ENCODE measurements around the gene NPDC1. TPM values are rescaled to one million over a fixed set of nuclear protein-coding genes. Genes with fewer than 3 reads are reported as not detected.

NPDC1 gene
- total RNA-seq, 2 experiments from 2014 or later, result 20.1 to 29.9 TPM

DNA sequence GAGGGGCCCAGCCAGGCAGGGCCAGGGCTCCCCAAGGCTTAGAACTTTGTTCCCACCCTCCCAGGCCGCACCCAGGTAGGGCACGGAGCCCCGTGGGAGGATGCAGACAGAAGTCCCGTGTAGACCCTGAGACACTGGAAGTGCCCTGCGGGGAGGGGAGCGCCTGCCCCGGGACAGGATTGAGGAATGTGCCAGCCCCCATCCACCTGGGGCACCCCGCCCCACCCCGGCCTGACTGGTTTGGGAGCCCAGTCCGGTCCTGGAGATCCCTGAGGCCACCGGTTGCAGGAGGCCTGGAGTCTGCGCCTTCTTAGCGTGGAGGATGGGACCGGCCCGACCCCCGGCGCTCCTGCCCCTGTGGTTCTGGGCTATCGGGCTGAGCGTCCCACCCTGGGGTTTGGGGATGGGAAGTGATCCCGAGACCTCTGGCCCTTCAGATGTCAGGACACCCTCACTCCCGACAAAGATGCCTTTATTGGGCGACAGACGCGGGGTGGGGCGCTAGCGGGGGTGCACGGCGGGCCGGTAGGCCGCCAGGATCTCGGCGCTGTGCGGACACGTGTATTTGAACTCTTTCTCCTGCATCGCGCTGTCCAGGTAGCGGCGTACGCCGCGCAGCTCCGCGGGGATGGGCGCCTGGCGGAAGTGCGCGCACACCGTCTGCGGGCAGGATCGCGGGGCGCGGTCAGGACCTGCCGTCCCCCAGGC, 51.6 kb downstream of the NPDC1 start:
- Mint-ChIP-seq H3K4me3 (peak overlapping the region; percentile 84), H3K27ac (no peak overlapping the region), H3K4me1 (ENCODE audit: low read depth) (peaks cover 58% of the 10 kb centered on the region)

DNA sequence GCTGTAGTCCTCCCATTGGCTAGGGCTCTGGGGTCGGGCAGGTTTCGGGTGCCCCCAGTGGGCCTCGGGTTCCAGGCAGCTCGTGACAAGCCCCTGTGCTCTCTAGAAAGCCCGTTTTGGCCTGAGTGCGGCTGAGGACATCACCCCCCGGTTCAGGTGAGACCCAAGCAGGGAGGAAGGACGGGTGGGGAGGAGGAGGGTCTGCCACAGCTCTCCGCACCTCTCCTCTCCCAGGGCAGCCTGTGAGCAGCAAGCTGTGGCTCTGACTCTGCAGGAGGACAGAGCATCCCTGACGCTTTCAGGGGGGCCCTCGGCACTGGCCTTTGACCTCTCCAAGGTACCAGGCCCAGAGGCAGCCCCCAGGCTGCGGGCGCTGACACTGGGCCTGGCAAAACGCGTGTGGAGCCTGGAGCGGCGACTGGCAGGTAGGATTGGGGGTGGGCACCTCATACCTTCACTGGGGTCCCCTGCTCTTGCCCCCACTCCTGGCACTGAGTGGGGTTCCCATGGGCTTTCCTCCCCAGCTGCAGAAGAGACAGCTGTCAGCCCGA, 53.1 kb downstream of the NPDC1 start:
- peak overlapping the region; percentile 87 for H3K27ac Mint-ChIP-seq
- ATAC-seq (no peak), DNase-seq (no peak)
- CTCF ChIA-PET, result interaction anchor here (0.7 to 4.2 kb wide), 11 partner anchors 12 to 150 kb away, joined by 3 to 40 read pairs (median 5); partner anchors contain the start of genes ABCA2 and AJM1
- H3K4me1 Mint-ChIP-seq (ENCODE audit: low read depth), result peaks cover 44% of the 10 kb centered on the region
- H3K9me3 Mint-ChIP-seq (ENCODE audit: insufficient read depth), result no peaks in the 10 kb centered on the region
- H3K4me3 Mint-ChIP-seq, result peak overlapping the region; percentile 84
- peaks cover 12% of the 10 kb centered on the region for H3K27me3 Mint-ChIP-seq (ENCODE audit: low read depth)
- POLR2A ChIA-PET, result interaction anchor here (0.6 to 1.9 kb wide), 5 partner anchors 11 to 476 kb away, joined by 3 to 7 read pairs (median 4); no protein-coding TSS in a partner anchor
- peaks cover 10% of the 10 kb centered on the region for H3K36me3 Mint-ChIP-seq (ENCODE audit: low read depth)

More for the DNA sequence above, 51.6 kb downstream of the NPDC1 start:
- ChIA-PET POLR2A (no interaction called here), CTCF (interaction anchor here (1.4 to 4.2 kb wide), 3 partner anchors 34 to 46 kb away, joined by 6 to 40 read pairs (median 28); partner anchors contain the start of gene ABCA2)
- ATAC-seq, result no peak
- Mint-ChIP-seq H3K36me3 (ENCODE audit: low read depth) (peaks cover 10% of the 10 kb centered on the region), H3K9me3 (ENCODE audit: insufficient read depth) (no peaks in the 10 kb centered on the region), H3K27me3 (ENCODE audit: low read depth) (peaks cover 7% of the 10 kb centered on the region)
- no peak for DNase-seq

DNA sequence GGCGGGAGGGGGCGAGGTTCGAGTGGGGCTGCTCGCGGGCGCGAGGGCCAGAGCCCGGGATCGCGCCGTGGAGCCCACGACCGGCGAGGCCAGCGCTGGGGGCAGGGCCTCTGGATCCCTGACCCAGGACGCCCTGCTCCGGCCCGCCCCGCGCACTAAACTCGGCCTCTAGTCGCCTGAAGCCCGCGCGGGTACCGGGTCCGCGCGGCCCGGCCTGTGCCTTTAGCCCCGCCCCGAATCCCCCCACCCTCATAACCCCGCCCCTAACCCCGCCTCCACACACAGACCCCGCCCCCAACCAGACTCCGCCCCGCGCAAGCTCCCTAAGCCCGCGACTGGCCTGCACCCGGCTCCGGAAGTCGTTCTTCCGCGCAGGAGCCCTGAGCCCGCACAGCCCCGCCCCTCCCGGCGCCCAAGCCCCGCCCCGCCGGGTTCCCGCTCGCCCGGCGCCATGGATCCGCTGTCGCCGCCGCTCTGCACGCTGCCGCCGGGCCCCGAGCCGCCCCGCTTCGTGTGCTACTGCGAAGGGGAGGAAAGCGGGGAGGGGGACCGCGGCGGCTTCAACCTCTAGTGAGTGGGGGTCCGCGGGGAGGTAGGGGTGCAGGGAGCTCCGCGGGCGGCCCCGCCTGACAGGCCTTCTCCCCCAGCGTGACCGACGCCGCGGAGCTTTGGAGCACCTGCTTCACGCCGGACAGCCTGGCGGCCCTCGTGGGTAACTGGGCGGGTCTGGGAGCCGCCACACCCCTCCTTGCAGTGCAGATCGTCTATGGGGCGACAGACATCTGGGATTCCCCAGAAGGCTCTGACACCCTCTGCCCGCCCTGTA, 53.8 kb downstream of the NPDC1 start, which contains the start of gene PAXX:
Gene PAXX (plus strand): TSS at position 430 of the 826 bp plus-strand sequence. CDS start 22 bp downstream, at position 452.
- Mint-ChIP-seq H3K4me3 (peak within 1 kb of the TSS; percentile 84), H3K27ac (peak within 1 kb of the TSS; percentile 87), H3K9me3 (ENCODE audit: insufficient read depth) (no peaks in the 10 kb centered on the region), H3K4me1 (ENCODE audit: low read depth) (peaks cover 37% of the 10 kb centered on the region), H3K36me3 (ENCODE audit: low read depth) (peaks cover 10% of the 10 kb centered on the region), H3K27me3 (ENCODE audit: low read depth) (peaks cover 15% of the 10 kb centered on the region)
- peak; percentile 87 for ATAC-seq
- ChIA-PET POLR2A (interaction anchor here (0.6 to 1.9 kb wide), 11 partner anchors 8 to 475 kb away, joined by 3 to 10 read pairs (median 4); no protein-coding TSS in a partner anchor), CTCF (interaction anchor here (0.6 to 4.2 kb wide), 12 partner anchors 8 to 265 kb away, joined by 3 to 40 read pairs (median 5); partner anchors contain the start of genes ABCA2 and AJM1)
- DNase-seq, result peak; percentile 96

DNA sequence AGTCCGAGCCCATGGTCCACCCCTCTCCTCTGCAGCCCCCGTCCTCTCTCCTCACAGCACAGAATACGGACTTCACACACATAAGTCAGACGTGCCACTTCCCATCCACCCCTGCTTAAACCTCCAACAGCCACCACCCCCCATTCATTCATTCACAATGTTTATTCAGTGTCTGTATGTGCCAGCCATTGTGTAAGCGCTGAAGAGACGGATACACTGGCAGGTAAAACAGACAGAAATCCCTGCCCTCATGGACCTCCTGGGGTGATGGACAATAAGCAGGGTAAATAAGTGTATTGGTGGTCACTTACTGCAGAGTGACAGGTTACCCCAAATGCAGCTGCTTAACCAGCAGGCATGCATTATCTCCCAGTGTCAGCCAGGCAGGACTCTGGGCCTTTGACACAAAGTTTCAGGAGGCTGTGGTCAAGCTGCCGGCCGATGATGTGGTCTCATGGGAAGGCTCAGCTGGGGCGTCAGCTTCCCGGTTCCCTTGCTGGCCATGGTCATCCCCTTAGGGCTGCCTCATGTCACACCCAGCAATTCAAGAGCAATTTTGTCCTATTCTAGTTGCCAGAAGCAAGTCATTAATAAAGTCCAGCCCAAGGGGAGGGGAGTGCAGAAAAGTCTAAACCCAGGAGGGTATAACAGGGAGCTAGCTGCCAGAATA, 55.6 kb downstream of the NPDC1 start:
- Mint-ChIP-seq H3K27ac (peak overlapping the region; percentile 3), H3K9me3 (ENCODE audit: insufficient read depth) (no peaks in the 10 kb centered on the region), H3K4me1 (ENCODE audit: low read depth) (peaks cover 22% of the 10 kb centered on the region), H3K27me3 (ENCODE audit: low read depth) (peaks cover 22% of the 10 kb centered on the region), H3K4me3 (peak overlapping the region; percentile 12), H3K36me3 (ENCODE audit: low read depth) (peaks cover 10% of the 10 kb centered on the region)
- no peak for DNase-seq
- POLR2A ChIA-PET, result interaction anchor here (1.5 kb wide), 1 partner anchor 96 kb away, joined by 3 read pairs; no protein-coding TSS in a partner anchor
- ATAC-seq, result no peak
- CTCF ChIA-PET, result interaction anchor here (0.7 to 4.2 kb wide), 4 partner anchors 10 to 261 kb away, joined by 3 to 40 read pairs (median 10); partner anchors contain the start of gene ABCA2

Other genes starting within 250 kb of the NPDC1 start
- under 1 TPM; 0.26 to 0.44 TPM for gene CCDC183, start 249.8 kb downstream of the NPDC1 start, total RNA-seq
- gene RABL6, start 238.2 kb downstream of the NPDC1 start, total RNA-seq, result 100 to 1,000 TPM; 117 to 118 TPM
- gene AJM1, start 203.7 kb downstream of the NPDC1 start, total RNA-seq, result 1 to 10 TPM; 5.3 to 5.6 TPM
- gene PHPT1, start 196.8 kb downstream of the NPDC1 start, total RNA-seq, result 100 to 1,000 TPM; 108 to 119 TPM
- 10 to 100 TPM; 14.7 to 15.8 TPM for gene MAMDC4, start 193.8 kb downstream of the NPDC1 start, total RNA-seq
- 100 to 1,000 TPM; 279 to 310 TPM for gene EDF1, start 179.9 kb downstream of the NPDC1 start, total RNA-seq
- 10 to 100 TPM; 48.5 to 57.2 TPM for gene TRAF2, start 159.7 kb downstream of the NPDC1 start, total RNA-seq
- 100 to 1,000 TPM; 103 to 104 TPM for gene FBXW5, start 101.4 kb downstream of the NPDC1 start, total RNA-seq
- gene C8G, start 100.9 kb downstream of the NPDC1 start, total RNA-seq, result 1 to 10 TPM; 1.4 to 1.5 TPM
- gene LCN12, start 93.9 kb downstream of the NPDC1 start, total RNA-seq, result 1 to 10 TPM; 1.0 to 1.7 TPM
- gene PTGDS, start 68.7 kb downstream of the NPDC1 start, total RNA-seq, result 1 to 10 TPM; 1.2 to 1.4 TPM
- gene LCNL1, start 63.2 kb downstream of the NPDC1 start, total RNA-seq, result not detected
- gene PAXX, start 53.8 kb downstream of the NPDC1 start, total RNA-seq, result 10 to 100 TPM; 80.6 to 85.2 TPM
- 1 to 10 TPM; 3.6 to 4.8 TPM for gene CLIC3, start 49.6 kb downstream of the NPDC1 start, total RNA-seq
- gene ABCA2, start 17.9 kb downstream of the NPDC1 start, total RNA-seq, result 10 to 100 TPM; 61.5 to 62.0 TPM
- 1 to 10 TPM; 2.5 to 2.6 TPM for gene FUT7, start 14.1 kb downstream of the NPDC1 start, total RNA-seq
- gene ENTPD2, start 7.9 kb upstream of the NPDC1 start, total RNA-seq, result under 1 TPM in 1 of 2 experiments, not detected in 1; 0.34 TPM
- 10 to 100 TPM; 56.8 to 57.0 TPM for gene SAPCD2, start 24.4 kb upstream of the NPDC1 start, total RNA-seq
- gene UAP1L1, start 31.3 kb upstream of the NPDC1 start, total RNA-seq, result 10 to 100 TPM; 63.1 to 66.8 TPM
- gene MAN1B1, start 40.8 kb upstream of the NPDC1 start, total RNA-seq, result 10 to 100 TPM; 42.2 to 49.2 TPM
- 100 to 1,000 TPM; 248 TPM for gene DPP7, start 68.6 kb upstream of the NPDC1 start, total RNA-seq
- gene GRIN1, start 93.0 kb upstream of the NPDC1 start, total RNA-seq, result not detected
- not detected for gene LRRC26, start 123.9 kb upstream of the NPDC1 start, total RNA-seq
- under 1 TPM; 0.29 to 0.32 TPM for gene TMEM210, start 125.9 kb upstream of the NPDC1 start, total RNA-seq
- gene ANAPC2, start 142.4 kb upstream of the NPDC1 start, total RNA-seq, result 10 to 100 TPM; 60.2 to 64.1 TPM
- 10 to 100 TPM; 88.2 to 90.0 TPM for gene SSNA1, start 142.5 kb upstream of the NPDC1 start, total RNA-seq
- gene TPRN, start 154.6 kb upstream of the NPDC1 start, total RNA-seq, result 10 to 100 TPM; 10.9 to 12.0 TPM
- gene TMEM203, start 159.5 kb upstream of the NPDC1 start, total RNA-seq, result 10 to 100 TPM; 34.6 to 36.6 TPM
- gene NDOR1, start 159.5 kb upstream of the NPDC1 start, total RNA-seq, result 10 to 100 TPM; 44.7 to 45.5 TPM
- gene RNF208, start 176.1 kb upstream of the NPDC1 start, total RNA-seq, result 1 to 10 TPM; 3.6 to 4.5 TPM
- under 1 TPM; 0.42 to 0.50 TPM for gene CYSRT1, start 179.0 kb upstream of the NPDC1 start, total RNA-seq
- gene RNF224, start 181.3 kb upstream of the NPDC1 start, total RNA-seq, result not detected
- not detected for gene SLC34A3, start 184.7 kb upstream of the NPDC1 start, total RNA-seq
- gene TUBB4B, start 195.1 kb upstream of the NPDC1 start, total RNA-seq, result 100 to 1,000 TPM; 417 to 432 TPM
- gene STPG3, start 205.1 kb upstream of the NPDC1 start, total RNA-seq, result not detected
- gene NELFB, start 209.2 kb upstream of the NPDC1 start, total RNA-seq, result 10 to 100 TPM; 68.6 to 68.8 TPM
- 1 to 10 TPM; 6.6 to 7.0 TPM for gene TOR4A, start 231.5 kb upstream of the NPDC1 start, total RNA-seq

Measured in activated CD8-positive, alpha-beta T cell treated with anti-CD3 and anti-CD28 coated beads, Interleukin-2, amount 10 ng/mL, durations not matched to agents 7 days and 5 days (primary cell).